Loucy (cell line): ENCODE measurements around the gene IGF2R.

Source experiments
- H2AFZ ChIP-seq: fragments of 200-600 bp; sonication (generic); 2 replicates; pipeline ENCODE4 v1.6.0; 2016; ENCODE audit warnings: antibody characterized with exemption, mild to moderate bottlenecking, low read length, moderate library complexity
- H3F3A ChIP-seq: fragments of 200-600 bp; 2 replicates; pipeline ENCODE4 v1.6.0; 2016; ENCODE audit warnings: antibody characterized with exemption, low read depth, mild to moderate bottlenecking
- H3K27me3 ChIP-seq: fragments of 200-600 bp; sonication (generic); 2 replicates; pipeline ENCODE4 v1.6.1; 2014; ENCODE audit warnings: low read length, mild to moderate bottlenecking; ENCODE audit not compliant: insufficient read depth, poor library complexity, severe bottlenecking
- H3K36me3 ChIP-seq: fragments of 200-600 bp; sonication (generic); 2 replicates; pipeline ENCODE4 v1.6.1; 2016; ENCODE audit warnings: low read length; ENCODE audit not compliant: insufficient read depth
- H3K4me1 ChIP-seq: fragments of 200-600 bp; sonication (generic); 2 replicates; pipeline ENCODE4 v1.5.1; 2014; ENCODE audit warnings: low read length, mild to moderate bottlenecking; ENCODE audit not compliant: insufficient read depth, poor library complexity, severe bottlenecking
- H3K4me2 ChIP-seq: fragments of 200-600 bp; sonication (generic); 2 replicates; pipeline ENCODE4 v1.6.0; 2014; ENCODE audit warnings: antibody characterized with exemption, low read length, low read depth, mild to moderate bottlenecking; ENCODE audit not compliant: poor library complexity, severe bottlenecking
- H3K4me3 ChIP-seq: fragments of 200-600 bp; sonication (generic); 2 replicates; pipeline ENCODE4 v1.5.1; 2014; ENCODE audit warnings: low read length, mild to moderate bottlenecking, mixed read lengths; ENCODE audit not compliant: poor library complexity, severe bottlenecking
- H3K79me2 ChIP-seq: fragments of 200-600 bp; sonication (generic); 2 replicates; pipeline ENCODE4 v1.6.1; 2014; ENCODE audit warnings: low read length; ENCODE audit not compliant: insufficient read depth
- H3K9ac ChIP-seq: fragments of 200-600 bp; sonication (generic); 2 replicates; pipeline ENCODE4 v1.6.0; 2014; ENCODE audit warnings: mild to moderate bottlenecking, low read depth, low read length, moderate library complexity; ENCODE audit not compliant: poor library complexity, severe bottlenecking
- H3K9me2 ChIP-seq: fragments of 200-600 bp; sonication (generic); replicated peaks from 2 replicates; pipeline ENCODE4 v1.6.1; 2016; ENCODE audit warnings: low read depth, low read length, mixed read lengths
- H3K9me3 ChIP-seq: fragments of 200-600 bp; sonication (generic); 2 replicates; pipeline ENCODE4 v1.6.1; 2014; ENCODE audit warnings: mild to moderate bottlenecking, antibody characterized with exemption, low read length, low read depth; ENCODE audit not compliant: insufficient read depth
- H4K20me1 ChIP-seq: fragments of 200-600 bp; sonication (generic); 2 replicates; pipeline ENCODE4 v1.6.0; 2014; ENCODE audit warnings: antibody characterized with exemption, low read length, mild to moderate bottlenecking; ENCODE audit not compliant: insufficient read depth, poor library complexity, severe bottlenecking
- EZH2phosphoT487 ChIP-seq: fragments of 200-600 bp; IDR thresholded peaks from 2 replicates; pipeline ENCODE4 v1.6.1; 2018; ENCODE audit warnings: antibody characterized with exemption, mild to moderate bottlenecking, moderate library complexity, borderline replicate concordance
- TF ChIP-seq, protein P1 (sequence below): fragments of 200-600 bp; sonication (generic); conservative IDR thresholded peaks from 2 replicates; pipeline ENCODE4 v1.5.1; 2014; ENCODE audit warnings: mild to moderate bottlenecking, antibody characterized with exemption, low read length

Gene IGF2R

DNA sequence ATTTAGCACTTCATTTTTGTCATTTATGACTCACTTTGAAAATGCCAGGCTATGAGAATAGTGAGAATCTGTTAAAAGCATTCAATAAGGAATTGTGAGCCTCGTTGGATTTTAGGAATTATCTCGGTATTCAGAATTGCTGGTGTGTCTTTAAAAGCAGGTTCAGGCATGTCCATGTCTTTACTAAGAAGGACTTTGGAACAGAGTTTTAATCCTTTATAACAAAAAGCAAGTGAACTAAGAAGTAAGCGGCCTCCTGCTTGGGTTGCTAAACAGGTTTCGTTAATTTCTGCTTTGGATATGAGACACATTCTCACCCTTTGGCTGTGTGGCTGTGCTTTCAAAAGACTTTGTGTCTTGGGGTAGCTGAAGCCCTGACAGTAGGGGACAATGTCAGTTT, 74.9 kb downstream of the IGF2R start:
- Histone ChIP-seq H3K27me3 (no peaks in the 10 kb centered on the region), H3K4me1 (no peaks in the 10 kb centered on the region), H3K9me2 (no peaks in the 10 kb centered on the region), H3K4me2 (no peak overlapping the region), H4K20me1 (no peaks in the 10 kb centered on the region), H3F3A (no peaks in the 10 kb centered on the region), H3K9ac (no peak overlapping the region), H3K36me3 (peaks cover 78% of the 10 kb centered on the region; the same call in 1 of the 2 replicates), H3K4me3 (no peak overlapping the region), H3K79me2 (no peaks in the 10 kb centered on the region), H2AFZ (no peak overlapping the region), H3K9me3 (no peaks in the 10 kb centered on the region)
- TF ChIP-seq EZH2phosphoT487: no peak
- TF ChIP-seq, protein P1, sequence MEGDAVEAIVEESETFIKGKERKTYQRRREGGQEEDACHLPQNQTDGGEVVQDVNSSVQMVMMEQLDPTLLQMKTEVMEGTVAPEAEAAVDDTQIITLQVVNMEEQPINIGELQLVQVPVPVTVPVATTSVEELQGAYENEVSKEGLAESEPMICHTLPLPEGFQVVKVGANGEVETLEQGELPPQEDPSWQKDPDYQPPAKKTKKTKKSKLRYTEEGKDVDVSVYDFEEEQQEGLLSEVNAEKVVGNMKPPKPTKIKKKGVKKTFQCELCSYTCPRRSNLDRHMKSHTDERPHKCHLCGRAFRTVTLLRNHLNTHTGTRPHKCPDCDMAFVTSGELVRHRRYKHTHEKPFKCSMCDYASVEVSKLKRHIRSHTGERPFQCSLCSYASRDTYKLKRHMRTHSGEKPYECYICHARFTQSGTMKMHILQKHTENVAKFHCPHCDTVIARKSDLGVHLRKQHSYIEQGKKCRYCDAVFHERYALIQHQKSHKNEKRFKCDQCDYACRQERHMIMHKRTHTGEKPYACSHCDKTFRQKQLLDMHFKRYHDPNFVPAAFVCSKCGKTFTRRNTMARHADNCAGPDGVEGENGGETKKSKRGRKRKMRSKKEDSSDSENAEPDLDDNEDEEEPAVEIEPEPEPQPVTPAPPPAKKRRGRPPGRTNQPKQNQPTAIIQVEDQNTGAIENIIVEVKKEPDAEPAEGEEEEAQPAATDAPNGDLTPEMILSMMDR: no peak

DNA sequence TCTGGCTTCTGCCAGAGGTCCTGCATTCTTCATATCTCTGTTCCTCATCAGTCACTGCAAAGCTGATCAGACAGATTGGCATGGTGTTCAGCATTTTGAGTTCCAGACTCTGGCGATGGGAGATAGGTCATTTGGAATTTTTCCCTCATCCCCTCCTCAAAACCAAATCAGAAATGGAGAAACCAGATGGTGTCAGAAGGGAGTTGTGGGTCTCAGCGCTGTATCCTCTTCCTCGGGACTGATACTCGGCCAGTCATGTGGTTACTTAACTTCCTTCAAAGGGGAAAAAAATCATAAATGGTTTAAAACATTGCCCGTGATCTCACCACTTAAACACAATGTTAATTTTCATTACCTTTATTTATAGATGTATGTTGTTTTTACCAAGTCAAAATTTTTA, 75.8 kb downstream of the IGF2R start:
- H3K9me2 ChIP-seq: no peaks in the 10 kb centered on the region
- H4K20me1 ChIP-seq: no peaks in the 10 kb centered on the region
- TF ChIP-seq, protein P1: no peak
- no peak for TF ChIP-seq EZH2phosphoT487
- H3K27me3 ChIP-seq: no peaks in the 10 kb centered on the region
- peaks cover 85% of the 10 kb centered on the region; the same call in 1 of the 2 replicates for H3K36me3 ChIP-seq
- no peak overlapping the region for H3K9ac ChIP-seq
- H3F3A ChIP-seq: no peaks in the 10 kb centered on the region
- H3K4me3 ChIP-seq: no peak overlapping the region
- H3K9me3 ChIP-seq: no peaks in the 10 kb centered on the region
- H2AFZ ChIP-seq: no peak overlapping the region
- no peaks in the 10 kb centered on the region for H3K4me1 ChIP-seq
- H3K4me2 ChIP-seq: no peak overlapping the region
- H3K79me2 ChIP-seq: no peaks in the 10 kb centered on the region

DNA sequence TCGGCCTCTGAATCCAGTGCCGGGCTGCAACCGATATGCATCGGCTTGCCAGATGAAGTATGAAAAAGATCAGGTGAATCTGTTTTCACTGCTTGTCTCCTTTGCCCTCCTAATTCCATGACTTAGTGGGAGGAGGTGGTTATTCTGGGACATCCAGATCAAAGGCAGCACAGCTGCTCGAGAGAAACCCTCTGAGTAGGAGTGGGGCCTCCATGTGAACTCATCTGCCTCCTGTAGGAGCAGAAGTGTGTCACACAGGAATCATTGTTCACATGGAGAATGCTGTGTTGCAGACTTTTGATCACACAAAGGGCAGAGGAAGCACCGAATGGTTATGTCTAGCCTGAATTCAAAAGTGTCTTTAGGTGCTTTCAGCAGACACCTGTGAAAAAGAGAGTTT, 79.6 kb downstream of the IGF2R start:
- Histone ChIP-seq H3K4me3 (no peak overlapping the region), H3K9me3 (no peaks in the 10 kb centered on the region), H3F3A (no peaks in the 10 kb centered on the region), H4K20me1 (no peaks in the 10 kb centered on the region), H3K4me2 (no peak overlapping the region), H3K27me3 (no peaks in the 10 kb centered on the region), H3K79me2 (no peaks in the 10 kb centered on the region), H3K36me3 (peaks cover 71% of the 10 kb centered on the region; the same call in 1 of the 2 replicates), H3K9me2 (no peaks in the 10 kb centered on the region), H3K4me1 (no peaks in the 10 kb centered on the region), H3K9ac (no peak overlapping the region), H2AFZ (no peak overlapping the region)
- no peak for TF ChIP-seq EZH2phosphoT487
- TF ChIP-seq, protein P1: no peak
